Astrocyte of the hippocampus (primary cell): Measurements from ENCODE around the gene SEZ6.

Experiments used
- DNase-seq: peaks from one replicate; pipeline ENCODE4 v3.0.0; 2011; ENCODE audit warnings: low read depth, low spot score

The SEZ6 gene

GRCh38 chr17:29000973-29001372, 4.9 kb downstream of the SEZ6 start:
- no peak for DNase-seq

GRCh38 chr17:28999206-28999605, 6.6 kb downstream of the SEZ6 start:
- DNase-seq: no peak

- DNase-seq: no peak
Measured at GRCh38 chr17:28997806-28998205, 8.0 kb downstream of the SEZ6 start.

GRCh38 chr17:28996554-28997096, 9.2 kb downstream of the SEZ6 start:
- no peak for DNase-seq

DNA sequence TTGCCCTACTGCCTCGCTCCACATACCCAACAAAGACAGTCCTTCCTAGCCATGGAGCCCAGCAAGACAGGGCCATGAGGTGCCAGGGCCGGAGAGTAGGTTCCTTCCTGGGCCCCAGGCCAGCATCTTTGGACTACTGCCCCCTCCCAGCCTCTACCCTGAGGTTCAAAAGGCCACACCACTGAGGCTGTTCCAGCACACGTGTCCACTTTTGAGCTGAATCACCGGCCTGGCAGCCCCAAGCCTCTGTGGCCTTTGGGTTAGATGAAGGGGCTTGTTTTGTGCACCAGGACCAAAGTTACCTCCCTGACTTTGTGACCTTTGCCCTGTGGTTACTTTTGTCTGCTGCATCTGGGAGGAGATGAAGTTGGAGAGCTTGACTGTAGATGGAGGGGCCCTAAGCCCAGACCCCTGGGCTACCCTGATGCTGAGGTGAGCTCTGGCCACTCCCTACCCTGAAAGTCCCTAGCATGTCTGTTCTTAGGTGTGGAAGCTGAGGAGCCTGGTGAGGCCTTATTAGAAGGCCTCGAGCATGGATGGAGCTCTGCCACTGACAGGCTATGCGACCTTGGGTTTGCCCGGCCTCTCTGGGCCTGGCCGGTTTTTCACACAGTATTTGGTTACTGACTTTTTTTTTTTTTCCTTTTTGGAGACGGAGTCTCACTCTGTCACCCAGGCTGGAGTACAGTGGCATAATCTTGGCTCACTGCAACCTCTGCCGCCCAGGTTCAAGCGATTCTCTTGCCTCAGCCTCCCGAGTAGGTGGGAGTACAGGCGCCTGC, 12.0 kb downstream of the SEZ6 start:
- no peak for DNase-seq

GRCh38 chr17:28992625-28993600, 12.9 kb downstream of the SEZ6 start:
- DNase-seq: peak; percentile 34

- DNase-seq: no peak
Measured at GRCh38 chr17:28992185-28992584, 13.6 kb downstream of the SEZ6 start.

GRCh38 chr17:28991779-28992178, 14.1 kb downstream of the SEZ6 start:
- no peak for DNase-seq

GRCh38 chr17:28989028-28989427, 16.8 kb downstream of the SEZ6 start:
- no peak for DNase-seq

GRCh38 chr17:28988475-28988874, 17.4 kb downstream of the SEZ6 start:
- no peak for DNase-seq

DNA sequence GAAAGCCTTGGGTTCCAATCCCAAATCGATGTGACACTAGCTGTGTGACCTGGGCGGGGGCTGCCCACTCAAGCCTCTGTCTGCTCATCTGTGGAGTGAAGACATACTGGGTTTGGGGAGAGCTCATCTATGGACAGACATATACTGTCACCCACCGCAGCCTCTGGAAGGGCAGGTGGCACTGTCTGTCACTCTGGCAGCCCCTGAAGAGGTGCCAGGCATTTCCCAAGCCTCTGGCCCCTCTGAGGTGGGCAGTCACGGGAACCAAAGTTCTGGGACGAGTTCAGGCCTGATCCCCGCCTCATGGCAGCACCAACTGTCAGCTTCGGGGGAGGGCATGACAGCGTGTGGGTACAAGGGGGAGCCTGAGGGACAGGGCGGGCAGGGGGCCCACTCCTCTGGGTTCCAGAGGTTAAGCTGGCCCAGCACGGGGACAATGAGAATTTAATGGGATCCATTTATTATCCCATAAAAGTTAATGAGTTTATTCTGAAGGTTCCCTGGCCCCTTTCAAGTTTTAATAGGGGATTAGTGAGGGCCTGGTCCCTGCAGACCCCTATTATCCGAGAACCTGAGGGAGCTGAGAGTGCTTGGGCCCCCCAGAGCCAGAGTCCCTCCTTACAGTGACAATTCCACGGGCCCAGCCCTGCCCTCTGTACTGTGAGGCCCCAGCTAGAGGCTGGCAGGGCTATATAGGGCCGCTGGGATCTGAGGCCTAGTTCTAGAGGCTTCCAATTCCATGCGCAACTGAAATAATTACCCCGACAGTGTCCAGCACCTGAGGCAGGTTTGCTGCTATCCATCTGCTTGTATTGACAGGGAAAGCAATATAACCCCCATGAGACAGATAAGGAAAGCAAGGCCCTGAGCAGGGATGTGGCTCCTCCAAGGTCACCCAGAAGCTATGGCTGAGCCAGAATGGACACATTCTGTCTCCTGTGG, 18.8 kb downstream of the SEZ6 start:
- no peak for DNase-seq

- no peak for DNase-seq
Measured at GRCh38 chr17:28985950-28986713, 19.7 kb downstream of the SEZ6 start.

DNA sequence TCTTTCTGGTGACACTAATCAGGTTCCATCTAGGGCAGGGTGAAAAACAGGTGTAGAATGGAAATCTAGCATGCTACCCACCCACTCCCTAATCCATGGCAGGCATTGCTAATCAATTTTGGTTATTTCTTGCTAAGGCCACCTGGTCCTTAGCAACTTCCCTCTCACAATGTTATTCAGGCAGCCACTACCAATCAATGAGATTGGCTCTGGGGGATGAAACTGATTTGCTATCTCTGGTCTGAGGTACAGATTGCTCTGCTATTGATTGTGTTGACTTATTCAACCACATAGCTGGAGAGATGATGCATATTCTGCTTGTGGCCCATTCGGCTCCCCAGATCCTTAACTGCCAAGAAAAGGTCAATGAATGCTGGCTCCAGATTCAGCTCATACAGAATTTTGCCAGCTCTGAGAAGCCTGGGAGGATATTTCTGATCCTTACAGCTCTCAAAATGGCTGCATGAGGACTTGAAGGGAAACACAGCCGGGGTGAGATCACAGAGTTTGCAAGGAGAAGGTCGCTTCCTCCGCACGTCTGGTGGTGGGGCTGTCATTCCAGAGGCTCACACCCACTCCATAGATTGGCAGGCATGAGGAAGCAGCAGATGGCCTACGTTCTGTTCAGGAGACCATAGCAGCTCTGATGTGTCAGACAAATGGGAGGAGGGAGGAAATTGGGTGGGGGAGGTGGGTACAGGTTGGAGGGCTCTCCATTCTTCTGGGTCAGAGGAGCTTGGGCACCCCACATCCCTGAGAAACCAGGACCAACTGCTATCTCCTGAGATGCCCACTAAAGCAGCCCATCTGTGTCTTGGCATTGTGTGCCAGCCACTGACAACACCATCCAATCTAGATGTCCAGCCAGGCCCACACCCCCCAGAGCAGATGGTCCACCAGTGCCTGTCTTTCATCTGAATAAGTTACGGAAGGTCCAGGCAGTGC, 22.3 kb downstream of the SEZ6 start:
- DNase-seq: no peak

DNA sequence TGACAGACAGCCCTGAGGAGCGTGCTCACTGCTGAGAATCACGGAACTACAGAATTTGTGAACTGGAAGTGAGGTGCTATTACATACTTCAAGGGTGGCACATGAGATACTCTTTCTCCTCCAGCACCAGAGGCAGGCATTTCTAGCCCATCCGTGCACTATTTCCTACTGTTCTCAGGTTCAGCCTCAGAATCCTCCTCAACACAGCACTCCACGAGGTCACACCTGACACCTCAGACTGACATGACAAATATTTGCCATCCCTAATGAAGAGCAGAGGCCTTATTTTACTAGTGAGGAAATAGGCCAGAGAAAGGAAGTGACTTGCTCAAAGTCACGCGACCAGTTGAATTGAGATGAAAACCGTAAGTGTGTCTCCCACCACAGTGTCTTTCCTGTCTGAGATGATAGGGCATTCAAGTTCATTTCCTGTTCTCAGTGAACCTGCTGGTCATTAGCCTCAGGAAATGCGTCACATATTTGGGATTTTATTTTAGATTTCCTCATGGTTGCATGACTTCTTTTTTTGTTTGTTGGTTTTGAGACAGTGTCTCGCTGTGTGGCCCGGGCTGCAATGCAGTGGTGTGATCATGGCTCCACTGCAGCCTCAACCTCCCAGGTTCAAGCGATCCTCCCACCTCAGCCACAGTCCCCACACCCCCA, 23.6 kb downstream of the SEZ6 start:
- DNase-seq: no peak

DNA sequence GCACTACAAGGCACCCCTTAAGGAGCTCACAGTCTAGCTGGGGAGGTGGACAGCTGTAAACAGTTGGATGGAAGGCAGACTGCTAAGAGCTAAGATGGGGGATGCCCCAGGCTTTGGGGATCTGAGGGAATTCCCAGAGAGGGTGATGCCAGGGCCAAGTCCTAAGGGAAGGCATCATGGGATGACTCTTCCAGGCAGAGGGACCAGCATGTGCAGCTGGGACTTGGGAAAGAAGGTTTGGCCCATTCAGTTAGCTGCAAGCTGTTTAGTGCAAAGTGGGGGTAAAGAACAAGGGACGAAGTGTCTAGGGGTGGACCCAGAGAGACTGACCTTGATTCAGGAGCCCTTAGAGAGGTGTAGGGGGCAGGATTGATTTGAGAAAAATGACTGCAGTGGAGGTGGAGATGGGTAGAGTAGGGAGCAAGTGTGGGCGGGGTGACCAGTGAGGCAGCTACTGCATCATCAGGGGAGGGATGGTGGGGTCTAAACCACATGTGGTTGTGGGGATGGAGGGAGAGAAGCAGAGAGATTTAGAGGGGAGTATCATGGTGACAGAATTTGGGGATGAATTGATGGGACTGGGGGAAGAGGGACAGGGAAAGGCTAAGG, 27.4 kb downstream of the SEZ6 start:
- DNase-seq: no peak

DNA sequence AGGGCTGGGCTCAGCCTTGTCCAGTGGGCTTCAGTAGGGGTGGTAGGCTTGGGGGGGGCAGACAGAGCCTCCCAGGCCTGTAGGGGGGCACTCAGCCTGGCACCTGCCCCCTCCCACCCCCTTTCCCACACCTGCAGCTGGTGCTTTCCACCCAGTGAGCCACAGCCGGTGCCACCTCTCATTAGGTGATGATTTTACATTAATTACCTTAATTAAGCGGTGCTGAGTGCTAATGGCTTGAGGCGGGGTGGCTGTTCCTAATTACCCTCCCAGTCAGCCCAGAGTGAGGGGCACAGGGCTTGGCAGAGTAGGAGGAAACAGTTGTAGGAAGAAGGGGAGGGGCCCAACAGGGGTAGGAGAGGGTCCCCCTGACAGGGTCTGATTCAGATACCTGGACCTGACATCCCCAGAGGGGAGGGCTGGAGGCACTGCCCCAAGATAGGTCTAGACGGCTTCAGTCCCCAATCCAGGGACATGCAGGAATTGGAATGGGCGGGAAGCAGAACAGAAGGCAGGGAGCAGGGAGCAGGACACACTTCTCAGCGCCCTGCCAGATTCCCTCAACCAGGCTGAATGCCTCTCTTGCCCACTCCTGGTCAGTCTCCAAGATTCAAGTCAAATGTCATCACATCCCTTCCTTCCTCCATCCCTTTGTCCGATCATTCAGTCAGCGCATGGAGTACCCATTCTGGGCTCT, 28.0 kb downstream of the SEZ6 start:
- no peak for DNase-seq

DNA sequence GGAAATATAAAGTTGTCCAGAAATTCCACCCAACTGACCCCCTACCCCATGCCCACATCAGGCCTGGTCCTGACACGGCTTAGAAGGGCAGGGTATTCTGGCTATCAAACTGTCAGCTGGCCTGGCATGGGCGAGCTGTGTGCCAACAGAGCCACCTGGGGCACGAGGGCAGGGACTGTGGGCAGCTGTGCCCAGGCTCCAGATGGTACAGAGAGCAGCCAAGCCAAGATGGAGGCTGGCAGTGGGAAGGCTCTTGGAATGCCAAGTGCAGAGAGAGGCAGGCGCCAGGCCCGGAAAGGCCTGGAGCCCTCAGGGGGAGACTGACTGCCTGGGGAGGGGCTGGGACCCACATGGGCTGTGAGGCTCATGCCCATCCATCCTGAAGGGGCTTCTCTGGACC, 30.2 kb downstream of the SEZ6 start:
- DNase-seq: no peak

GRCh38 chr17:28975031-28975430, 30.8 kb downstream of the SEZ6 start:
- DNase-seq: no peak
